Activated naive CD4-positive, alpha-beta T cell treated with anti-CD3 and anti-CD28 coated beads, Interleukin-2, amount 50 U/mL, for 24 hours (primary cell): ENCODE data around the gene APOBEC2.
A peak's percentile ranks its signal among the peaks of the same experiment; 100 is the strongest.
"Not testable (repeated sequence)": the region's sequence is repeated elsewhere in the genome, so short reads cannot be mapped to it uniquely, and the experiment has no call there.

Experiments used
- H3K27ac Mint-ChIP-seq: one replicate; pipeline ENCODE4 v1.8.0; 2021; ENCODE audit warnings: mild to moderate bottlenecking, mixed read lengths
- H3K27me3 Mint-ChIP-seq: one replicate; pipeline ENCODE4 v1.8.0; 2021; ENCODE audit warnings: mixed read lengths
- H3K36me3 Mint-ChIP-seq: one replicate; pipeline ENCODE4 v1.8.0; 2021; ENCODE audit warnings: mixed read lengths
- H3K4me1 Mint-ChIP-seq: one replicate; pipeline ENCODE4 v1.8.0; 2021; ENCODE audit warnings: mixed read lengths
- H3K4me3 Mint-ChIP-seq: one replicate; pipeline ENCODE4 v1.8.0; 2021; ENCODE audit warnings: mild to moderate bottlenecking, mixed read lengths
- H3K9me3 Mint-ChIP-seq: one replicate; pipeline ENCODE4 v1.8.0; 2021; ENCODE audit warnings: mixed read lengths

The APOBEC2 gene

DNA sequence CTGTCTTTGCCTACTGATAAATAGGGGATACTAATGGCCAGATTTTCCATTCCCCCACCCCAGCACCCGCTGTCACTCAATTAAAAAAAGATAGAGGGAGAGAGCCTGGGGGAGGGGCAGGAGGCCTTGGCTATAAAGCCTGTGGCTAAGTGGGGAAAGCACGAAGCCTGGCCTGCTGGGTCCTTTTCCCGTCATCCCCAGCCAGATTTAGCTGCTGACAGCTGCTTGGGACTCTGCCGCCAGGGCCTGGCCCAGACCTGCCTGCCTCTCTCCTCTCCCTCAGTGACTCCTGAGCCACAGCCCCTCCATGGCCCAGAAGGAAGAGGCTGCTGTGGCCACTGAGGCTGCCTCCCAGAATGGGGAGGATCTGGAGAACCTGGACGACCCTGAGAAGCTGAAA is at the start of gene APOBEC2:
APOBEC2 (plus strand) TSS at position 162 of the 400 bp plus-strand sequence; CDS start at position 308, 146 bp downstream.
- Mint-ChIP-seq H3K27ac (peak within 1 kb of the TSS; percentile 3), H3K4me3 (peak within 1 kb of the TSS; percentile 24), H3K9me3 (no peaks in the 10 kb centered on the region), H3K27me3 (no peaks in the 10 kb centered on the region), H3K36me3 (peaks cover 7% of the 10 kb centered on the region), H3K4me1 (peaks cover 21% of the 10 kb centered on the region)

DNA sequence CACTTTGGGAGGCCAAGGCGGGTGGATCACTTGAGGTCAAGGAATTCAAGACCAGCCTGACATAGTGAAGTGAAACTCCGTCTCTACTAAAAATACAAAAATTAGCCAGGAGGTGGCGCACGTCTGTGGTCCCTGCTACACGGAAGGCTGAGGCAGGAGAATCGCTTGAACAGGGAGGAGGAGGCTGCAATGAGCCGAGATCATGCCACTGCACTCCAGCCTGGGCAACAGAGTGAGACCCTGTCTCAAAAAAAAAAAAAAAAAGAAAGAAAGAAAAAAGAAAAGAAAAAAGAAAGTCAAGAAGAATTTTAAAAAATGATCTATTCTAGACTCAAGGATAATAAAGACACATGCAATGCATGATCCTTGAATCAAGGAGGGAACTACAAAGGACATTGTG is 46.8 kb upstream of the APOBEC2 start:
- H3K4me1 Mint-ChIP-seq, H3K9me3 Mint-ChIP-seq, H3K36me3 Mint-ChIP-seq, H3K4me3 Mint-ChIP-seq, H3K27ac Mint-ChIP-seq: not testable (repeated sequence)
- H3K27me3 Mint-ChIP-seq, result peaks cover 14% of the 10 kb centered on the region

DNA sequence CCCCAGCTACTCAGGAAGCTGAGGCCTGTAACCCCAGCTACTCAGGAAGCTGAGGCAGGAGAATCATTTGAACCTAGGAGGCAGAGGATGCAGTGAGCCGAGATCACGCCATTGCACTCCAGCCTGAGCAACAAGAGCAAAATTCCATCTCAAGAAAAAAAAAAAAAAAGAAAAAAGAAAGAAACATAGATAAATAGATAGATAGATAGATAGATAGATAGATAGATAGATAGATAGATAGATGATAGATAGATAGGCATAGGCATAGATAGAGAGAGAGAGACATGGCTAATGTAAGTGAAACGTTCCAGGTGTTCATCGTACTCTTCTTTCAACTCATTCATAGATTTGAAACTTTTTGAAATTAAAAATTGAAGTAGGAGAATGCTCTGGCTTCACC is 46.0 kb upstream of the APOBEC2 start:
- not testable (repeated sequence) for H3K4me1 Mint-ChIP-seq, H3K27ac Mint-ChIP-seq, H3K4me3 Mint-ChIP-seq, H3K9me3 Mint-ChIP-seq, H3K36me3 Mint-ChIP-seq
- H3K27me3 Mint-ChIP-seq, result peaks cover 12% of the 10 kb centered on the region

DNA sequence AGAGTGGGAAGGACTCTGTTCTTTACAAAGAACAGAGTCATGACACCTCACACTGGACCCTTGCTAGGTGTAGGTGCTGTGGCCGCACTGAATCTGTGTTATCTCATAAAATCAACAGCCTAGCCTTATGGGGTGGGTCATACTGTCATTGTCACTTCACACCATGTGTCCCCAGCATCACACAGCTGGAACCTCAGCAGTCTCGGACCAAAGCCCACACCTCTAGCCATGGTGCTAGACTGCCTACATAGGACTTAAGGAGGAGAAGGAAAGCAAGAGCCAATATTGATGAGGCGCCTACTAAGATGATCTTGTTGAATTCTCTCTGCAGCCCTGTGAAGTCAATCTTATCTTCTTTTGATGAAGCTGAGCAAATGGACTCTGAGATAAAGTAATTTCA is 45.0 kb upstream of the APOBEC2 start:
- H3K27ac Mint-ChIP-seq, result no peak overlapping the region
- H3K4me3 Mint-ChIP-seq, result no peak overlapping the region
- peaks cover 11% of the 10 kb centered on the region for H3K27me3 Mint-ChIP-seq
- H3K36me3 Mint-ChIP-seq, result peaks cover 2% of the 10 kb centered on the region
- H3K9me3 Mint-ChIP-seq, result no peaks in the 10 kb centered on the region
- H3K4me1 Mint-ChIP-seq, result no peaks in the 10 kb centered on the region

DNA sequence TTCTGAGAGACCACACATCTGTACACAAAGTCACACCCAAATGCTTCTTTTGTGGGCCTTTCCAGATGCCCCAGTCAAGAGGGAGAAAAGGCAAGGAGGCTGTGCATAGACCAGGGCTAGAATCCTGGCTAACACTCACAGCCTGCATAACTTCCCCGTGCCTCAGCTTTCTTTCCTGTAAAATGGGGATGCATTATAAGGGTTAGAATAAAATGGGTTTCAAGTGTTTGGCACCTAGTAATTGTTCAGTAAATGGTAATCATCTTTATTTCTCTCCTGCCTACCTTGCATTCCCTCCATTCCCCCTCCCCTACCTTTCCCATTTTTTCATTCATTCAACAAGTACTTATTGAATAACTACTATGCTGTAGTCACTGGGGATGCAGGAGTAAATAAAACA is 43.3 kb upstream of the APOBEC2 start:
- no peaks in the 10 kb centered on the region for H3K4me1 Mint-ChIP-seq
- peaks cover 5% of the 10 kb centered on the region for H3K27me3 Mint-ChIP-seq
- peaks cover 2% of the 10 kb centered on the region for H3K36me3 Mint-ChIP-seq
- H3K9me3 Mint-ChIP-seq, result no peaks in the 10 kb centered on the region
- H3K27ac Mint-ChIP-seq, result no peak overlapping the region
- no peak overlapping the region for H3K4me3 Mint-ChIP-seq

DNA sequence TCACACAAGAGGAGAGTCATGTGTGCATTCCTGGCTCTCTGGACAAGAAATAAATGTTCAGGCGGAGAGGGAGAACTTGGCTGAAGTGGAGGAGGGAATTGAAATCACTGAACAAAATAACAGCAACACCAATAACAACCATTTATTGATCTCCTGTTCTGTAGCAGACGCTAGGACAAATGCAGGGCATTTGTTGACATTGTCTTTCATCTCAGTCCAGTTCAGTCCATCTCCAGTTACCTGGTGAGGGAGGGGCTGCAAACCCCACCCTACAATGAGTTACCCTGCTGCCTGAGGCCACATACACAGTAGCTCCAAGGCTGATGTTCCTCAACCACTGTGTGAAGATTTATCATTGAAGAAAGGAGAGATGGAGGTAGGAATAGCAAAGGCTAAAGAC is 41.3 kb upstream of the APOBEC2 start:
- Mint-ChIP-seq H3K4me3 (no peak overlapping the region), H3K27me3 (peaks cover 4% of the 10 kb centered on the region), H3K27ac (no peak overlapping the region), H3K36me3 (peaks cover 3% of the 10 kb centered on the region), H3K4me1 (no peaks in the 10 kb centered on the region), H3K9me3 (no peaks in the 10 kb centered on the region)

DNA sequence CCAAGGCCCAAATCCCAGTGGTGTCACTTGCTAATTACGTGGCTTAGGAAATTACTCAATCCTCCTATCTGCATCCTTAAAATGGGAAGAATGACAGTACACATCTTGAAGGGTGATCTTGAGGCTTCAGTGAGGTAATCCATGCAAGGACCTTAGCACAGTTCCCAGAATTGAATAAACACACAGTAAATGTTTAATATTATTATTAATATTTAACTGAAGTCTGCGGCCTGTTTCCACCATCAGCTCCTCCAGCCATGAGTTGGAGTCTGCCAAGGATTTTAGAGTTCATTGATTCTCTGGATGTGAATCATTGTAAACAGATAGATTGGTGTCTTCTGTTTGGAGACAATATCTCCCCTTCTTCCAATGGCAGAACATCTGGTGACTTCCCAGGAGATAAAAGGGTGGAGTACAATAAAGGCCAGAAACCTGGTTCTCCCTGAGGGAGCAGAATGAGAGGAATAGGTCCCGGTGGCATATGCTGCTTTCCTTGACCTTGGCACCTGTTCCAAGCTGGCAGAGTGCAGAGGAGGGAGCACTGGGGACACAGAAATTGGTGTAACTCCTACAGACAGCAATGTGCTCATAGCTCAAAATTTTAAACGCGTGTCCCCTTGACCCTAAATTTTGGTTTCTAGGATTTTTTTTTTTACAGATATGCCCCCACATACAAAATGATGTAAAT is 39.4 kb upstream of the APOBEC2 start:
- Mint-ChIP-seq H3K27me3 (peaks cover 4% of the 10 kb centered on the region), H3K9me3 (no peaks in the 10 kb centered on the region), H3K4me1 (no peaks in the 10 kb centered on the region), H3K27ac (no peak overlapping the region), H3K36me3 (peaks cover 5% of the 10 kb centered on the region), H3K4me3 (no peak overlapping the region)

DNA sequence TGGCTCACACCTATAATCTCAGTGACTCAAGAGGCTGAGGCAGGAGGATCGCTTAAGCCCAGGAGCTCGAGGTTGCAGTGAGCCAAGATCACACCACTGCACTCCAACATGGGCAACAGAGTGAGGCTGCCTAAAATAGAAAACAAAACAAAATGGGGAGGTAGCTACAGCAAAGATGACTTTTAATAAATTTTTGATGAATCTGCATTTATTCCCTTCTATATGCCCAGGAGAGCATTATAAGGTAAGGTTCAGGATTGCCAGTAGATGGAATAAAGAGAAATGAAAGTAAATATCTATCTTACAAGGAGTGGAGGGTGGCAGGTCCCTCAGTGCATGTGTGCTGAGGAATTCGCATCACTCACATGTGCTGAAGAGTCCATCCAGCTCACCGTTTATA is 38.2 kb upstream of the APOBEC2 start:
- Mint-ChIP-seq H3K9me3 (no peaks in the 10 kb centered on the region), H3K27me3 (peaks cover 4% of the 10 kb centered on the region), H3K27ac (no peak overlapping the region), H3K4me3 (no peak overlapping the region), H3K4me1 (no peaks in the 10 kb centered on the region), H3K36me3 (peaks cover 5% of the 10 kb centered on the region)

DNA sequence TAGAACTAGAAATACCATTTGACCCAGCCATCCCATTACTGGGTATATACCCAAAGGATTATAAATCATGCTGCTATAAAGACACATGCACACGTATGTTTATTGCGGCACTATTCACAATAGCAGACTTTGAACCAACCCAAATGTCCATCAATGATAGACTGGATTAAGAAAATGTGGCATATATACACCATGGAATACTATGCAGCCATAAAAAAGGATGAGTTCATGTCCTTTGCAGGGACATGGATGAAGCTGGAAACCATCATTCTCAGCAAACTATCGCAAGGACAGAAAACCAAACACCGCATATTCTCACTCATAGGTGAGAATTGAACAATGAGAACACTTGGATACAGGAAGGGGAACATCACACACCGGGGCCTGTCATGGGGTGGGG is 37.1 kb upstream of the APOBEC2 start:
- not testable (repeated sequence) for H3K27ac Mint-ChIP-seq, H3K4me1 Mint-ChIP-seq, H3K27me3 Mint-ChIP-seq, H3K36me3 Mint-ChIP-seq, H3K4me3 Mint-ChIP-seq, H3K9me3 Mint-ChIP-seq

DNA sequence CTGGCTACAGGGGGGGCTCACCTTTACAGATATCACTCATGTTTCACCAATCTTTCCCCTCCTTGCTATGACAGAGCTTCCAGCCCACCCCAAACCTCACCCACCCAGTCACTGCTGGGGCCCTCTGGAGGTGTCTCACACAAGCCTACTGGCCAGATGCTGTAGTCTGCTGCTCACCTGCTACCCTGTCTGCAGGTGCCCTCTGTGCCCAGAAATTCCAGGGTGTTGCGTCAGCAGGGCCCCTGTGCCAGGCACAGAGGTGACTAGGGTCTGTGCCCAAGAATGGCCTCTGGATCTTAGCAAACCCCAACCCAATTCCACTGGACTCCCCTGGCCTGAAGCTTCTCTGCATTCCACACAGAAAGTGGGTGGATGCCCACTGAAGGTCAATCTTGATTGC is 35.3 kb upstream of the APOBEC2 start:
- H3K9me3 Mint-ChIP-seq, result no peaks in the 10 kb centered on the region
- no peaks in the 10 kb centered on the region for H3K27me3 Mint-ChIP-seq
- H3K4me1 Mint-ChIP-seq, result no peaks in the 10 kb centered on the region
- H3K36me3 Mint-ChIP-seq, result peaks cover 5% of the 10 kb centered on the region
- H3K27ac Mint-ChIP-seq, result no peak overlapping the region
- no peak overlapping the region for H3K4me3 Mint-ChIP-seq

DNA sequence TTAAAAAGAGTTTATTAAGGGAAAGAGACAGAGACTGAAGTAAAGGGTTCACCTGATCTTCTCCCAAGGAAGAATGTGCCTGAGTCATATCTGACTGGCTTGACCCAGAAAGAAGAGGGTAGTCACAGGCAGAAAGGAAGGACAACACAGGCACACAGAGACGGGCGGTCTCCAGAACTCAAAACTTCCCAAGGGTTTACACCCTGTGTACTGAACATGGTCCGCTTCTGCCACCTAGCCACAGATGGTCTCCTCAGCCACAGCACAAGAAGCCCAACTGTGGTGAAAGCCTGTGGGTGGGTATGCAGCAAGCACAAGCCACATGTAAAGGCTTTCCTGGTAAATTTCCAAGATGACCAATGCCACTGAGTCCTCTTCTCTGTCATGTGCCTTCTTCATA is 31.2 kb upstream of the APOBEC2 start:
- H3K9me3 Mint-ChIP-seq, result no peaks in the 10 kb centered on the region
- H3K27me3 Mint-ChIP-seq, result no peaks in the 10 kb centered on the region
- H3K27ac Mint-ChIP-seq, result no peak overlapping the region
- no peak overlapping the region for H3K4me3 Mint-ChIP-seq
- peaks cover 2% of the 10 kb centered on the region for H3K36me3 Mint-ChIP-seq
- no peaks in the 10 kb centered on the region for H3K4me1 Mint-ChIP-seq

DNA sequence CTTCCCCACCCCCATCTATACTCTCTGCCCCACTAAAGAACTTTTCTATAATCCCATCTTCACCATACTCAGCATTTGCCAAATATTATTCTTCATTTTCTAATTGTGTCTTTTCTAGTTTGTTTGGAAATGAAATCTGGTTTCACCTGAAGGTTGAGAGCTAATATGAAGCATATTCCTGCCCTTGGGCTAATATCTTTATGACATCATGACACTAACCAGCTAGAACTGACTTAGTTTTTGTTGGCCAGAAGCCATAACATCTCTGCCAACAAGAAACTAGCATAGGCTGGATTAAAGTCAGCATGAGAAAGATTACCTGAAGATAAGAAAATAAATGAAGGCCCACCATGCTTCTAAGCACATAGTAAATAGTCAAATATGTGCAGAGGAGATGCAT is 30.7 kb upstream of the APOBEC2 start:
- Mint-ChIP-seq H3K4me1 (peaks cover 4% of the 10 kb centered on the region), H3K27ac (no peak overlapping the region), H3K9me3 (no peaks in the 10 kb centered on the region)

DNA sequence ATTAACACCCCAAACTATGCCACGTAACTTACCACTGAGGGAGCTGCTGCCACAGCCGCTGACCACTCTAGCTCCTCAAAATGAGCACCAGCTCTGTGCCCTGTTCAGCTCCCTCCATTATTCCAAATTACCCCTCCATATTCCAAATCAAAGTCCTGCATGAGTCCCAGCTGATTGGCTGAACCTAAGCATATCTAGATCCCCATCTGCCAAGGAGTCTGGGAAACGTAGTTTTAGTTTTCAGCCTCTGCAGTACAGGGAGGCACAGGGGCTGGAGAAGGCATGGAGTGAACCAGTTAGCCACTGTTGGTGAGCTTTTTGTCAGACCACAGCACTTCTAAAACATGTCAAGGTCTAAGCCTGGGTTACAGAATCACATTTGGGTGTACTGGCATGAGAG is 29.9 kb upstream of the APOBEC2 start:
- Mint-ChIP-seq H3K36me3 (peaks cover 2% of the 10 kb centered on the region), H3K9me3 (no peaks in the 10 kb centered on the region), H3K27ac (no peak overlapping the region), H3K27me3 (no peaks in the 10 kb centered on the region), H3K4me1 (peaks cover 11% of the 10 kb centered on the region), H3K4me3 (no peak overlapping the region)

More for the DNA sequence above, 30.7 kb upstream of the APOBEC2 start:
- H3K4me3 Mint-ChIP-seq, result no peak overlapping the region
- peaks cover 2% of the 10 kb centered on the region for H3K36me3 Mint-ChIP-seq
- no peaks in the 10 kb centered on the region for H3K27me3 Mint-ChIP-seq

DNA sequence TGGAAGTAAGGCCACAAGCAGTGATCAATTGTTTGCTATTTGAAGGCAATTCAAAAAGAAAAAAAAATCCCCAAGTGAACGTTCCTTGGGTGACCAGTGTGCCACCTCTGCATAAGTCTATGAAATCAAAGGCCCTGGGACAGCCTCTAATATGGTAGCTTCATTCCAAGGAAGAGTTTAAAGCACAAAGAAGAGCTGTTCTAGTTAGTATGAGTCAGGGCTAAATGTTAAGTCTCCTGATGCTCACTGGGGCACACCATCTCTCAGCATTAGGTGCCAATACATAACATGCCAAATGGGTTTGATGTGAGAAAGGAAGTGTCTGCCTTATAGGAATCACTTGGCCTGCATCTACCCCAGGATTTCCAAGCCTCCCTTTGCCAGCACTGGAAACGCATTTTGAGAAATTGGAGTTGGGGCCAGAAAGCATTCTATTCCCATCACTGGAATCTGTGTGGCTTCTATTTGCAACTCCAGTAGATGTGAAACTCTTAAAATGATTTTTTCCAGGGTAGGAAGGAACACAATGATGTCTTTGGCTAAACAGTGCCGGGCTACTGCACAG is 27.0 kb upstream of the APOBEC2 start:
- H3K27me3 Mint-ChIP-seq, result no peaks in the 10 kb centered on the region

DNA sequence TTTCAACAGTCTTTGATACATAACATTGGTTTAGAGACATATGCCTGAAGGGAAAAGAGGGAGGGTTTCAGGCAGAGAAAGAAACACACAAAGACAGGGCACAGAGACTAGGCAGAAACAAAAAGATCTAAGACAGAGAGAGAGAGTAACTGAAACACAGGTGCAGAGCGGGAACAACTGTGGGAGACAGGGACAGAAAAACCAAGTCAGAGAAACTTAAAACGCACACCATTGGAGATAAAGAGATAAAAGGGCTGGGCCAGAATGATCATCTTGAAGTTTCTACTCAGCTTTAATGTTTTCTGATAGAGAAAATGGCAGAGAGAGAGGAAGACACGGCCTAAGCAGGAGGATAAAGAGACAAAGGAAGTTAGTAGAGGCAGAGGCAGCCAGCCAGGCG is 25.8 kb upstream of the APOBEC2 start:
- peak overlapping the region; percentile 79 for H3K4me3 Mint-ChIP-seq
- peaks cover 21% of the 10 kb centered on the region for H3K4me1 Mint-ChIP-seq
- peak overlapping the region; percentile 85 for H3K27ac Mint-ChIP-seq
- no peaks in the 10 kb centered on the region for H3K36me3 Mint-ChIP-seq
- no peaks in the 10 kb centered on the region for H3K9me3 Mint-ChIP-seq
- no peaks in the 10 kb centered on the region for H3K27me3 Mint-ChIP-seq

More for the DNA sequence above, 27.0 kb upstream of the APOBEC2 start:
- Mint-ChIP-seq H3K27ac (no peak overlapping the region), H3K4me1 (peaks cover 21% of the 10 kb centered on the region), H3K4me3 (no peak overlapping the region), H3K9me3 (no peaks in the 10 kb centered on the region), H3K36me3 (no peaks in the 10 kb centered on the region)

DNA sequence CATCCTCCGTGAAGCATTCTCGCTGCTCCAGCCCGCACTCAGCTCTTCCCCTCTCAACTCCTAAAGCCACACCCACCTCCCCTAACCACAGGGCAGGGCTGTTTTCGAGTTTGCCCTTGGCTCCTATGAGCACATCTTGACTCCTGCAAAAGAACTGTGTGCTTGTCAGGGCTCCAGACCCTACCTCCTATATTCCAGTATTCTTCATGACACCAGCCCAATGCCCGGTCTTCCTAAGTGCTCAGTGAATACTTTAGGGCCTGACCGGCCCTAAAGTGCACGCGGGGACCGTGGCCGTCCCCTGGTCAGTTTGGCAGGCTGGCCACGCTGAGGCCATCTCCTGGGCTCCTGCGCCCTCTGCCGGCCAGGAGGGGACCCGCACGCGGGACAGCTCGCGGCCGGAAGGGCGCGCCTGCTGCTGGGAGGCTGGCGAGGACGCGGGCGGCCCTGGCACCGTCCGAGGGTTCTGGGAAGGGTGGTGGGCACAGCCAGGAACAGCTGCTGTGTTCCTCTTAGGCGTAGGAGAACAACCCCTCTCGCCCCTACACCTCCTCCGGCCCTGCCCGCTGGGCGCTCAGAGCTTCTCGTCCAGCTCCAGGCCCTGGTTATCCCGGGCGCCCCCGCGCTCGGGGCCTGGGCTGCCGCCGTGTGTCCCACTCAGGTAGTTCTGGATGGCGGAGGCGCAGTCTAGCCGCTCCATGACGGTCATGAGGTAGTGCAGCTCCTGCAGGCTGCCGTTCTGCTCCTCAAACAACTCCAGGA is 25.0 kb upstream of the APOBEC2 start:
- peaks cover 21% of the 10 kb centered on the region for H3K4me1 Mint-ChIP-seq
- H3K4me3 Mint-ChIP-seq, result peak overlapping the region; percentile 79
- H3K9me3 Mint-ChIP-seq, result no peaks in the 10 kb centered on the region
- H3K27ac Mint-ChIP-seq, result peak overlapping the region; percentile 85
- H3K36me3 Mint-ChIP-seq, result no peaks in the 10 kb centered on the region
- H3K27me3 Mint-ChIP-seq, result no peaks in the 10 kb centered on the region
